Lung (tissue), 12 donors: ENCODE measurements around the gene CD46. TPM values are rescaled to one million over a fixed set of nuclear protein-coding genes. Genes with fewer than 3 reads are reported as not detected.

Source experiments
- ATAC-seq: fragments of 200-7000 bp; cut with Tn5 transposase; one replicate; pipeline ENCODE4 v1.9.1; 2020; ENCODE audit warnings: moderate number of reproducible peaks; ENCODE audit not compliant: insufficient read depth, low FRiP score
- DNase-seq, 3 donors: peaks; one replicate each; pipeline ENCODE4 v3.0.0-alpha.2; 2013 to 2017
- H3K27ac ChIP-seq, 2 donors: one replicate each; pipeline ENCODE4 v1.5.1; 2013; ENCODE audit warnings: mild to moderate bottlenecking in 2 of 2, moderate library complexity in 2 of 2, control low read depth in 1 of 2, inconsistent platforms in 1 of 2, low read depth in 1 of 2, low read length in 1 of 2
- H3K27me3 ChIP-seq, 3 donors: one replicate each; pipeline ENCODE4 v1.5.1; 2013; ENCODE audit warnings: low read length in 2 of 3; ENCODE audit not compliant: control insufficient read depth in 3 of 3, insufficient read depth in 3 of 3
- H3K36me3 ChIP-seq, 4 donors: one replicate each; pipeline ENCODE4 v1.5.1; 2013; ENCODE audit warnings: low read length in 4 of 4, mild to moderate bottlenecking in 1 of 4, moderate library complexity in 1 of 4; ENCODE audit not compliant: control insufficient read depth in 4 of 4, insufficient read depth in 4 of 4
- H3K4me1 ChIP-seq, 5 donors: one replicate each; pipeline ENCODE4 v1.5.1; 2013; ENCODE audit warnings: low read length in 5 of 5, mild to moderate bottlenecking in 2 of 5, moderate library complexity in 1 of 5; ENCODE audit not compliant: control insufficient read depth in 5 of 5, insufficient read depth in 5 of 5
- H3K4me3 ChIP-seq: one replicate; pipeline ENCODE4 v1.5.1; 2013; ENCODE audit warnings: mild to moderate bottlenecking, control low read depth, moderate library complexity
- H3K9ac ChIP-seq, 2 donors: one replicate each; pipeline ENCODE4 v1.5.1; 2013; ENCODE audit warnings: low read length in 2 of 2, control low read depth in 1 of 2; ENCODE audit not compliant: insufficient read depth in 1 of 2
- H3K9me3 ChIP-seq, 4 donors: one replicate each; pipeline ENCODE4 v1.5.1; 2013; ENCODE audit warnings: low read length in 3 of 4, mild to moderate bottlenecking in 1 of 4, moderate library complexity in 1 of 4; ENCODE audit not compliant: control insufficient read depth in 4 of 4, insufficient read depth in 3 of 4
- CTCF ChIP-seq: IDR thresholded peaks from 2 replicates; pipeline ENCODE4 v1.5.1; 2012; ENCODE audit warnings: mild to moderate bottlenecking; ENCODE audit errors: control extremely low read depth, extremely low read depth
- WGBS, 2 donors: extraction: QIAGEN DNeasy Blood & Tissue Kit; methylation state at CpG; one replicate each; pipeline ENCODE4 v1.1.7; 2013; 5-methylcytosine and 5-hydroxymethylcytosine counted together
- polyA plus RNA-seq, 2 donors: library from polyadenylated mRNA; stranded (reverse); fragments of 200-250 nt; gene quantifications; one replicate each; pipeline ENCODE4 v1.2.1, GENCODE V29; 2013
- total RNA-seq, 2 donors: library from RNA; depleted of rRNA in 1 of 2; stranded (reverse); fragments of >200 nt in 1 of 2; gene quantifications; one replicate each; pipeline ENCODE4 v1.2.1, GENCODE V29; 2014 to 2021
- donor health status: control.
- donor health status: control.
- donor health status: Bipolar disorder and iron deficiency.
- donor health status: healthy.
- donor health status: DM: yes; HTN: yes; CAD: no.

Gene CD46
- total and polyA plus RNA-seq, 4 donors, result 157 to 420 (median 215) TPM

- no peak for TF ChIP-seq CTCF
- Histone ChIP-seq H3K36me3 (peaks cover 0 to 48% (median 9%) of the 10 kb centered on the region in 4 donors), H3K4me1 (peaks cover 0 to 60% (median 11%) of the 10 kb centered on the region in 5 donors), H3K4me3 (no peak overlapping the region), H3K27me3 (no peaks in the 10 kb centered on the region), H3K9ac (no peak overlapping the region), H3K9me3 (no peaks in the 10 kb centered on the region), H3K27ac (peak overlapping the region; percentile 81 to 83)
- WGBS, 2 donors, result 29 to 48% methylated on average over 1 of the region's 1 CpG
- DNase-seq, result no peak
- ATAC-seq, result peak; percentile 4
These were observed 55.5 kb downstream of the CD46 start for GRCh38 chr1:207807326-207807689.

DNA sequence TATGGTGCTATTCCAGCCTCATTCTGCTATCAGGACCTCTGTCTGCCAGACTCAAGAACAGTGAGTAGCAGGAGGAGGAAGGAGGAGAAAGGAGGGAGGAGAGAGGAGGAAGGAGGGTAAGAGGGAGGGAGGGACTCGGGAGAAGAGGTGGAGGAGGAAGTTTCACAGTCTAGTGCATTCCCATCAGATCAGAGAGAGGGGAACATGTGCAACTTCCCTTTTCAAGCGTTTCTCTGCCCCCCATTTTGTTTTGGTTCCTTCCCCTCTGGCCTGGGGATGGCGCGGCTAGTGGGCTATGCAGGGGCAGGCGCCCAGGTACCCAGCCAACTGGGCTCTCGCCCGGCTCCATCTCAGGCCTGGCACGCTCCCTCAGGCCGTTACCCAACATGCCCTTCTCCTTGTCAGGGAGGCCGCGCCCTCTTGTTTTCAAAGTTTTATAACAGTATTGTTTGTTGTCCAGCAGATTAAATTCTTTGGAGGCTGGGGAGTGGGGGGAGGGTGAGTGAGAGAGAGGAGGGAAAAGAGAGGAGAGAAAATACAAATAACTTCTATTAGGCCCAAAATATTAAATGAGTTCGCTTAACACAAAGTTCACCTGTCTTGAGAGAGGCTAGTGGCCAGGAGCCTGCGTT is 56.0 kb downstream of the CD46 start:
- no peak overlapping the region for H3K9ac ChIP-seq
- H3K4me3 ChIP-seq, result no peak overlapping the region
- peak overlapping the region; percentile 81 to 83 for H3K27ac ChIP-seq
- ATAC-seq (peak; percentile 61), DNase-seq (no peak)
- H3K36me3 ChIP-seq, result peaks cover 0 to 49% (median 9%) of the 10 kb centered on the region in 4 donors
- WGBS, 2 donors, result 42 to 46% methylated on average over 13 of the region's 13 CpGs
- no peaks in the 10 kb centered on the region for H3K27me3 ChIP-seq
- no peak for TF ChIP-seq CTCF
- H3K4me1 ChIP-seq, result peaks cover 0 to 64% (median 11%) of the 10 kb centered on the region in 5 donors
- H3K9me3 ChIP-seq, result no peaks in the 10 kb centered on the region

DNA sequence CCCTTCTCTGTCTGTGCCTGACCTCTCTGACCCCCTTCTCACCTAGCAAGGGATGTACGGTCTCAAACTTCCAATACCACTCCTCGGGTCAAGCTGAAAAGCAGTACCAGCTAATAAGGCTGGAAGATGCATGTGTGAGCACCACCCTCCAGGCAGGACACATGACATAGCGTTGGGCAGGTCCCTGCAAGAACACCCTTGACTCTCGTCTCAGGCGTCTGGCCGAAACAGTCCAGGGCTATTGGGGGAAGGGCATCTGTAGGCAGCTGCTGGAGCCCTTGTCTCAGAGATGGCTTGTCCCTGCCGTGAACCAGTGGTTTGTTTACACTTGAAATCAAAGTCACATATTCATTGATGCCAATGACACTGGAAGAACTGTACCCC is 56.5 kb downstream of the CD46 start:
- Histone ChIP-seq H3K9ac (no peak overlapping the region), H3K4me1 (peaks cover 0 to 66% (median 11%) of the 10 kb centered on the region in 5 donors), H3K36me3 (peaks cover 0 to 51% (median 9%) of the 10 kb centered on the region in 4 donors), H3K27me3 (no peaks in the 10 kb centered on the region), H3K27ac (peak overlapping the region; percentile 55 to 81), H3K4me3 (no peak overlapping the region), H3K9me3 (no peaks in the 10 kb centered on the region)
- TF ChIP-seq CTCF, result no peak
- WGBS, 2 donors, result 51 to 78% methylated on average over 7 of the region's 7 CpGs
- peak; percentile 49 to 56 (median 55) for DNase-seq
- ATAC-seq, result no peak
